HCT116 (cell line): ENCODE measurements around the gene FAAP100.

ENCODE experiments used
- CTCF ChIP-seq, 3 experiments: fragments of 200-600 bp in 1 of 3; sonication (generic) in 1 of 3; IDR thresholded peaks in 2 of 3; conservative IDR thresholded peaks in 1 of 3; 2 replicates each; pipeline ENCODE4 v1.5.1; 2012 to 2017; ENCODE audit warnings: low read depth in 2 of 3, low read length in 2 of 3, antibody characterized with exemption in 1 of 3, borderline replicate concordance in 1 of 3, control low read depth in 1 of 3, mild to moderate bottlenecking in 1 of 3, mixed read lengths in 1 of 3, mixed run types in 1 of 3, moderate library complexity in 1 of 3; ENCODE audit not compliant: insufficient read depth in 1 of 3
- POLR2A ChIP-seq: IDR thresholded peaks from 2 replicates; pipeline ENCODE4 v1.7.0; 2011; ENCODE audit warnings: borderline replicate concordance; ENCODE audit not compliant: insufficient read depth, insufficient read length; ENCODE audit errors: extremely low read depth
- POLR2AphosphoS5 ChIP-seq: IDR thresholded peaks from 2 replicates; pipeline ENCODE4 v1.6.1; 2011; ENCODE audit warnings: mild to moderate bottlenecking, low read depth, low read length, moderate library complexity
- ZBTB33 ChIP-seq: IDR thresholded peaks from 2 replicates; pipeline ENCODE4 v1.6.1; 2011; ENCODE audit warnings: mild to moderate bottlenecking, low read length, moderate library complexity; ENCODE audit not compliant: insufficient replicate concordance; ENCODE audit errors: extremely low read depth
- ZNF274 ChIP-seq: fragments of 200-500 bp; sonication (Bioruptor generic); IDR thresholded peaks from 2 replicates; pipeline ENCODE4 v1.6.1; 2014; ENCODE audit warnings: mild to moderate bottlenecking, low read depth, low read length, inconsistent platforms
- TF ChIP-seq, protein P1 (sequence below): IDR thresholded peaks from 2 replicates; pipeline ENCODE4 v1.6.1; 2012

GRCh38 chr17:81581758-81582157, 29.6 kb upstream of the FAAP100 start:
- no peak for TF ChIP-seq CTCF (IDR thresholded peaks at IDR 0.05 in 2 of 3, conservative IDR thresholded peaks at IDR 0.05 in 1 of 3; ENCODE audit: borderline replicate concordance in 1 of 3, insufficient read depth in 1 of 3, low read depth in 2 of 3, low read length in 2 of 3)
- TF ChIP-seq POLR2A = no peak
- TF ChIP-seq ZNF274 = no peak
- no peak for TF ChIP-seq POLR2AphosphoS5
- TF ChIP-seq, protein P1, sequence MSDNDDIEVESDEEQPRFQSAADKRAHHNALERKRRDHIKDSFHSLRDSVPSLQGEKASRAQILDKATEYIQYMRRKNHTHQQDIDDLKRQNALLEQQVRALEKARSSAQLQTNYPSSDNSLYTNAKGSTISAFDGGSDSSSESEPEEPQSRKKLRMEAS = no peak
- no peak for TF ChIP-seq ZBTB33
